SW 1271 (cell line): ENCODE measurements around the gene FBXL7.

Experiments used
- DNase-seq, 2 experiments: peaks; one replicate each; lab custom pipeline; 2025; lab: John Stamatoyannopoulos, UW

Gene FBXL7

GRCh38 chr5:15951126-15951525 is 451.1 kb downstream of the FBXL7 start:
- DNase-seq, result no peak

- DNase-seq, result no peak
Measured at GRCh38 chr5:15951550-15951949, 451.6 kb downstream of the FBXL7 start.

- DNase-seq, result no peak
Measured at GRCh38 chr5:15956622-15957021, 456.6 kb downstream of the FBXL7 start.

- no peak for DNase-seq
Measured at GRCh38 chr5:15957124-15957523, 457.1 kb downstream of the FBXL7 start.

GRCh38 chr5:15959370-15960164 is 459.6 kb downstream of the FBXL7 start:
- DNase-seq, result no peak

- DNase-seq, result no peak
Measured at GRCh38 chr5:15966066-15966640, 466.2 kb downstream of the FBXL7 start.

GRCh38 chr5:15966651-15967050 is 466.7 kb downstream of the FBXL7 start:
- DNase-seq, result no peak

- no peak for DNase-seq
Measured at GRCh38 chr5:15968993-15969392, 469.0 kb downstream of the FBXL7 start.

- DNase-seq, result no peak
Measured at GRCh38 chr5:15977851-15978250, 477.9 kb downstream of the FBXL7 start.

- no peak for DNase-seq
Measured at GRCh38 chr5:15980835-15981234, 480.9 kb downstream of the FBXL7 start.

- no peak for DNase-seq
Measured at GRCh38 chr5:15983392-15983791, 483.4 kb downstream of the FBXL7 start.
